NOMO-1 treated with dmso at 0.1 percent for 144 hours (cell line): ENCODE data around the gene TBC1D19.
"Not testable (repeated sequence)": the region's sequence is repeated elsewhere in the genome, so short reads cannot be mapped to it uniquely, and the experiment has no call there.

Experiments
- DNase-seq: peaks from one replicate; lab custom pipeline; 2025; ENCODE audit not compliant: unreplicated experiment; lab: John Stamatoyannopoulos, UW

Gene TBC1D19

DNA sequence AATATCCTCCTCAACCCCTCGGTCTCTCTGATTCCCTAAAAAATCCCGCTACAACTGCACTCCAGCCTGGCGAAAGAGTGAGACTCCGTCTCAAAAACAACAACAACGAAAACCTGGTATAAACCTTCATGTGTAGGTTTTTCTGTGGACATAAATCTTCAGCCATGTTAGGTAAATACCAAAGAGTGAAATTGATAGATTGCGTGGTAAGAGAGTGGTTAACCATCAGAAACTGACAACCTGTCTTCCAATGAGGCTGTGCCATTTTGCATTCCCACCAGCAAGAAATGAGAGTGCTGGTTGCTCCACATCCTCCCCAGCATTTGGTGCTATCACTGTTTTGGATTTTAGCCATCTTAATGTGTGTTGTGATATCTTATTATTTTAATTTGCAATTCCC lies 10.9 kb downstream of the TBC1D19 start:
- no peak for DNase-seq

DNA sequence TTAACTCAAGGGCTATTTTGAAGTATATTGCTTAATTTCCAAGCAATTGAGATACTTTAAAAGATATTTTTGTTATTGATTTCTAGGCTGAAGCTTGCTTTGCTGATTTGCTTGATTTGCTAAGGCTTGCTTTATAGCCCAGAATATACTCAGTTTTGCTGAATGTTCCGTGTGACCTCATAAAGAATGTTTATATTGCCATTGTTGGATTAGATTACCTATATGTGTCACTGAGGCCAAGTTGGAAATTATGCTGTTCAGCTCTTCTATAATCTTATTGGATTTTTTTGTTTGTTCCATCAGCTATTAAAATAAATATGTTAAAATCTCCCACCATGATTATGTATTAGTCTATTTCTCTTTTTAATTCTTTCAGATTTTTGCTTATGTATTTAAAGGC lies 13.0 kb downstream of the TBC1D19 start:
- DNase-seq, result no peak

DNA sequence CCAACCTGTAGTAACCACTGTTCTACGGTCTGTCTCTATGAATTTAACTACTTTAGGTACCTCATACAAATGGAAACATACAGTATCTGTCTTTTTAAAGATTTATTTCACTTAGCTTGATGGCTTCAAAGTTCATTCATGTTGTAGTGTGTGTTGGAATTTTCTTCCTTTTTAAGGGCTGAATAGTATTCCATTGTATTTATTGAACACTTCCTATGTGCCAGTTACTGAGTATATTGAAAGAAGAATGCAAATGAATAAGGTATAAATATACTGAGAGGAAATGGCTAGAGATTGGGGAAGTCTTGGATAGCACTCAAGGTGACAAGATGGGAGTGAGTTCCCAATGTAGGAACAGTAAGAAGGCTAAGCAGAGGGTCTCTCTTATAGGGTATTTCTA lies 17.3 kb downstream of the TBC1D19 start:
- DNase-seq, result no peak

DNA sequence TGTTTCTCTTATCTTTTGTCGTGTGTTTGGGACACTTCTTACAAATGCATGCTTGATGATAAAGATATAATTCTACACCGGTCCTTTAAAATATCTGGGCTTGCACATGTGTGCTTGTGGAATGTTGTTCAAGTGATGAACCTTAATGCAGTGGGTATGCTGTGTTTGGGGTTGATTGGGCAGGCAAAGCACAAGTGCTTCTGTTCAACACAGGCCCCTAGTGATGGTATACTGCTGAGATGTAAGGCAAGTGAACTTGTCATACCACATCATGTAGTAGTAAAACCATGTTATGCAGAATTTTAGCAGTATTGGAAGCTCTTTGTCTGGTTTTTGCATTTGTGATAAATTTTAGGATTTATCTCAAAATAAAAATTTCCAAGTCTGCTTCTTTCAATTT lies 23.9 kb downstream of the TBC1D19 start:
- no peak for DNase-seq

DNA sequence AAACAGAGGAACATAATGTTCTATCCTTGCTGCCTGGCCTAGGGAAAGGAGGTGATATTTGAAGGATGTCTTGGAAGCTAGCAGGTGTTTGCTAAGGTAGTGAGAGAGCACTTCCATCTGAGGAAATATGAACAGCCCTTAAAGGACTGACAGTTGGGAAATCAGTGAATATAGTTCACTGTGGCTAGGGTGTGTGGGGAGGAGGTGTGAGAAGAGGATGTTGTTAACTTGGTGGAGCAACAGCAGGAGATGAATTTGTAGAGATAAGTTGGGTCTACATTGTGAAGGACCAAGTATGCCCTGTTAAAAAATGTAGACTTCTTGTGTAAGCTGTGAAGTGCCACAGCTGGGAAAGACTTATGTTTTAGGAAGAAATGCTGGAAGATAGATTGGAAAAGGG lies 25.5 kb downstream of the TBC1D19 start:
- DNase-seq, result peak; percentile 42

DNA sequence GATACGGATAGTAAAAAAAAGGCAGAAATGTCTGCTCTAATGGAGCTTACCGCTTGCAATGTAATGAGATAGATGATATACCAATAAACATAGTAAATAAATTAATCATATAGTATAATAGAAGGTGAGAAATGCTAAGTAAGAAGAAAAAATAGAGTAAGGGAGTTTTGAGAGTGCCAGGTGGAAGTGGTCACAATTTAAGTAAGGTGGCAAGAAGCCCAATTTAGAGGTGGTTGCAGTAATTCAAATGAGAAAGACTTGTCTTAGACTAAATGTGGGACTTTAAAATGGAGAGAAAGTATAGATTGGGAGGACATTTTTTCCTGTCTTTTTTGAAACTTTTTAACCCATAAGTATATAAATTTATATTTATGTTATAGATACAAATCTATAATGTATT lies 26.0 kb downstream of the TBC1D19 start:
- DNase-seq, result no peak

DNA sequence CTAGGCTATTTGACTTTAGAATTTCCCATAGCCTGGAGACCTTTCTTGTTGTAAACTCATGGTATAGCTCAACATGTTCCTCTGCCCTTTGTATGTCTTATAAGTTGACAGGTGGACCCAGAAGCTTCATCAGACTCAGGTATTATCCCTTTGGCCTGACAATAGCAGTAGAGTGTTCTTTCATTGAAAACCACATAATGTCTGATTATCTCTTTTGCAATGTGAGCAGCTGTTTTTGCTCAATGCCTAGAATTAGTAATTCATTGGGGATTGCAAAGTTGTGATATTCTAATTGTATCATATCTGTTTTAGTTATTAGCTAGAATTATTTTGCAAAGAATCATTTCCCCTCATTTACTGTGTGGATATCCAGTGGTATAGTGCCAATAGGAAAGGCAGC lies 27.5 kb downstream of the TBC1D19 start:
- DNase-seq, result no peak

DNA sequence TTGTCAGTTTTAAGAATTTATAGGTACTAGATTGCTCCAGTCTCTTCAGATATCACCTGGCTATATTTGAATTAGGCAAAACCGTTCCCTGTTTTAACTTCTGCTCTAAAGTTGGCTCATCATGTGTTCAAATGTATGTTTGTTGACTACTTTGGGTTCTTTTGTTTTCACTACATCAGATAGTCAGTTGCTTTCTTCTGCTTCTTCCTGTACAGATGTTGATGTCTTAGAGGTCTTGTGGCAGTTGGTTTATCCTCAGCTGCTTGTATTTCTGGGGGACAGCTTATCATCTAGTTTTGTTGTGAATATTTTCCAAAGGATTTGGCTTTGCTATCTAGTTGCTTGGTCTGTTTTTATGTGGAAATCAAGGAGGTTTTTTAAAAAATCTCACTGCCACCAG lies 28.0 kb downstream of the TBC1D19 start:
- DNase-seq, result no peak

DNA sequence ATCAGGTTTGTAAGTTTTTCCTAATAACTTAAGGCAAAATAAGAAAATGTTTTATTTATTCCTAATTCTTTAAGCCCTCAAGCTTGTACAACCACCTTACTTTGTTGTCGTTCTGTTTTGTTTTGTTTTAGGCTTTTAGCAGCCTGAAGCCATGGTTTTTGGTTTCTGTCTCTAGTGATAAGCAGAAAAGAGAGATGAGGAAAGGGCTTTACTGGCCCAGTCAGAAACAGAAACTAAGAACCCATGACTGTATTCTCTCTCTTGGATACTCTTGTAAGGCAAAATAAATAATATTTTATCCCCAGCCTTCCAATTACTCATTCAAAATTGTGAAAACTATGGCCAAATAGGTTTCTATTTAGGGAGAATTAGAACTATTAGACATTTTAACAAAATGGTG lies 29.4 kb downstream of the TBC1D19 start:
- DNase-seq, result no peak

DNA sequence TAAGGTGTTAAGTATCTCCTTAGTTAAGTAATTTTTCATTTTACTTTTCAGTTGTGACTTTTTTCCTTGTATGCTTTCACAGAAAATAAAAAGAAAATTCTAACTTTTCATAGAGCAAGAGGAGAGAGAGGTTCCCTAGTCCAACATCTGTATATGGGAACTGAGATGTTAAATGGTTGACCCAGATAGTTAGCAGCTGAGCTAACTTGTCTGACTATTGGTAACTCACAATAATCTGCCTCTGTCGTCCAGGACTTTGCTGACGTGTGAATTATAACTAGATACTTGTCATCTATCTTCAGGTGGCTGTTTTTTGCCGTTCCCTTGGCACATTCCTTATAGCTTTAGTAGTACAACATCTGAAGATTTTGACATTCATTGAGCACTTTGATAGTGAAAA lies 29.9 kb downstream of the TBC1D19 start:
- no peak for DNase-seq

DNA sequence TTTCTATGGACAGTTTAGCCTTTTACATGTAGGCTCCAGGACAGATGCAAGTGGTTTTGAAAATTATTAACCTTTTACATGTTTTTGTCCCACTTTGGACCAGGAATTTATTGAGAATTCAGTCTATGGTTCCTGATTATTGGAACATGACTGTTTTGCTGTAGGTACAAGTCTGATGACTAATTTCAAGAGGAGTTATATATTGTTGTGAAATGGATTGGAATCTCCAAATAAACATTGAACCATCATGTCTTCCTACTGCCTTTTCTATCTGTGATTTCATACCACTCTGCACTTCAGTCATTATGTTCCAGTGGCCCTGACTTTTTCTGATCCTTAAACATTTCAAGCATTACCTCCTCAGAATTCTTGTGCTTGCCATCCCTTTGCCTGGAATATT lies 35.9 kb downstream of the TBC1D19 start:
- no peak for DNase-seq

DNA sequence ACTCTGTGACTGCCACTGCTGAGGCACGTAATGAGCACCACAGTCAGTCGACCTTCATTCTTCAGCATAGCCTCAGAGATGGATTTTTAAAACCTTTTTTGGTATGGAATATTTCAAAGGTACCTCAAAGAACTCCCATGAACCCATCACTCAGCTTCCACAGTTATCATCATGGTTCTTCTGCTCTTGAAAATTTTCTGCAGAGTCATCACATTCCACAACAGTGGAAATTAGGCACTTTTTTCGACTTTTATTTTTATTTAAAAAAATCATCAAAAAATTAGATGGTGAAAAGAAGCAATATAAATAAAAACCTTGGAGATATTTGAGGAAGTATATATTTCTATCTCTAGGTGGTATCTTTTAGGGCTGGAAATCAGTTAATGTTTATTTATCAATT lies 37.5 kb downstream of the TBC1D19 start:
- DNase-seq, result no peak

DNA sequence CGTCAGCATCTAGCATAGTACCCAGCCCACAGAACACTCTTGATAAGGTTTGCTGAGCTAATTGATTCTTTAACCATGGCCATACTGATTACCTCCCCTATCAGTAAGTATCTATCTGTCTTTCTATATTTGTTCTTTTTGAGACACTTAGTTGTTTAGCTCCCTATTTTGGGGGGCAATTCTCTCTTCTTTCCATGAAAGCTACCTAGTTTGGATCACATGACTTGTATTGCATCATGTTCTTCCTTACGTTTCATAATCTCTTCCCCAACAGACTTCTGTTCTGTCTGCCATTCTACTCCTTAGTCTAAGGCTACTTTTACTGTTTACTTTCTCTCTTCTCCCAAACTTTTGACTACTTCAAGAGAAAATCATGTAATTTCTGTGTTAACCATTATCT lies 39.0 kb downstream of the TBC1D19 start:
- no peak for DNase-seq

DNA sequence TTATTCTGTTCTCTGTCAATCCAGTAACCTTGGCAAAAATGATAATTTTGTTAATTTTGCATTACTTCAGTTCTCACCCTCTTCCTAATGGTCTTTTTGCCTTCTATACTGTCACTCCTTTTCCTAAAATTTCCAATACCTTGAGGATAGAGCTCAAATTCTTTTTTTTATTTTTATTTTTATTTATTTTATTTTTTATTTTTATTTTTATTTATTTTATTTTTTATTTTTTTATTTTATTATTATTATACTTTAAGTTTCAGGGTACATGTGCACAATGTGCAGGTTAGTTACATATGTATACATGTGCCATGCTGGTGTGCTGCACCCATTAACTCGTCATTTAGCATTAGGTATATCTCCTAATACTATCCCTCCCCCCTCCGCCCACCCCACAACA lies 42.8 kb downstream of the TBC1D19 start:
- DNase-seq, result not testable (repeated sequence)

DNA sequence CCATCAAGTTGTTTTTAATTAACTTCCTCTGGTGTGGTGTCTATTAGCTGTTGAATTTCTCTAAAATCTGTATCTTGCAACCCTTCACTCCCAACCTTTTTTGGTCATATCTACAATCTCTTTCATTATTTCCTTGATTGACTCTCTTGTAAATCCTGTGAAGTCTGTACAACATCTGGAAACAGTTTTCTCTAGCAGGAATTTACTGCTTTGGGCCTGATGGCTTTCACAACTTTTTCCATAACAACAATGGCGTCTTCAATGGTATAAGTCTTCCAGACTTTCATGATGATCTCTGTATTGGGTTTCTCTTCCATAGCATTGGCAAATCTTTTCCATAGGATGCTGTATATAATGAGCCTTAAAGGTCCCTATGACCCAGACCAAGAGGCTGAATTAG lies 49.0 kb downstream of the TBC1D19 start:
- no peak for DNase-seq

DNA sequence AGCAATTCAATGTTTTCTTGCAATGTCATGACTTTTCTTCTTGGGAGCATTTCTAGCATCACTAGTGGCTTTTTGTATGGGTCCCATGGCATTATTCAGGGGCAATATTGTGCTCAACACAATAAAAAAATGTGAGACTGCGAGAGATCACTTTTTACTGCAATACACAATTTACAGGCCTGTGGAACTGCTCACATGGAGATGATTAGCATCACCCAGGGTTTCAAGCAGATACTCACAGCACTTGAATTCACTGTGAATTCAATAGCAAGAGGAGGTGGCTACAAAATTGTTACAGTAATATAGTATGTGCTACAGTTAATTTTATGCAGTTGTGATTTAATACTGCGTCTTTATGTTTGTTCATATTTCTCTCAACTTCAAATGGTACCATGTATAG lies 50.4 kb downstream of the TBC1D19 start:
- no peak for DNase-seq

DNA sequence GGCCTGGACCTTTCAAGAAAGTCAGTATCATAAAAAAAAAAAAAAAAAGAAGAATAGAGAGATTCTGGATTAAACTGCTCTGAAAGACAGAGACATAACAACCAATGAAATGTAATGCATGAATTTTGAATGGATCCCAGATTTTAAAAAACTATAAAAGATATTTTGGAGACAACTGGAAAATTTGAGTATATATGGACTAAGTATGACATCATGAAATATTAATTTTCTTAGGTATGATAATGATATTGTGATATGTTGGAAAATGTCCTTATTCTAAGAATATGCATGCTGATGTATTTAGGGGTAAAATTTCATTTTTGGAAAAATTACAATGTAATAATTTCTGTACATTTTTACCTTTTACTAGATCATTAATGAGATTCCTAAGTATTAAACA lies 52.6 kb downstream of the TBC1D19 start:
- no peak for DNase-seq

DNA sequence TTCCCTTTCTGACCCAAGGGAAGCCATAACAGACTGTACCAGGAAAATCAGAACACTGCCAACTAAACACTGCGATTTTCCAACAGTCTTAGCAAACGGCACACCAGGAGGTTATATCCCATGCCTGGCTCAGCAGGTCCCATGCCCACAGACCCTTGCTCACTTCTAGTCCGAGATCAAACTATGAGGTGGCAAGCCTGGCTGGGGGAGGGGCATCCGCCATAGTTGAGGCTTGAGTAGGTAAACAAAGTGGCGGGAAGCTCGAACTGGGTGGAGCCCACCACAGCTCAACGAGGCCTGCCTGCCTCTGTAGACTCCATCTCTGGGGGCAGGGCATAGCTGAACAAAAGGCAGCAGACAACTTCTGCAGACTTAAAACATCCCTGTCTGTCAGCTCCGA lies 56.8 kb downstream of the TBC1D19 start:
- not testable (repeated sequence) for DNase-seq

DNA sequence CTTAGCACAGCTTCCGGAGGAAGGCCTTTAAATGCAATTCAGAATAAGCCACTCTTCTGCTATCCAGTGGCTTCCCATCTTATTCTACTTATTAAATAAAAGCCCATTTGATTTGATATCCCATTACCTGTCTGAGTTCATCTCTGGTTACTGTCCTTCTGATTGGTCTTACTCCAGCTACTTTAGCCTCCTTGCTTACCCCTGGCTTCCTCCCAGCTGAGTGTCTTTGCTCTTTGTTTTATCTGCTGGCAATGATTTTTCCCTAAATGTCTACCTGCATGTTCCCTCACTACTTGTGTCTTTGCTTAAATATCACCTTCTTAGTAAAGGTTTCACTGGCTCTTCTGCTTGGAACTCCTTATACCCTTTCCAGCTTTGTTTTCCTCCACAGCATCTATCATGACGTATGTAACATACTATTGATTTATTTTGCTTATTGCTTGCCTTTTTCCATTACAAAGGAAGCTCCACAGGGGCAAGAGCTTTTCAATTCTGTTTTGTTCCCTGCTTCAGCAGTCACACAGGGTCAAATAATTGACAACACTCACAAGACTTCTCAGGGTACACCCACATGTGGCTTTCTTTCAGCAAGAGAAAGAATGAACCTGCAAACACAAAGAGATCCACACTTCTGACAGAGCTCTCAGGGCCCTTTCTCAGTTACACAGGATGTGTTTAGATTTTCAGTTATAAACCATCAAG lies 63.8 kb downstream of the TBC1D19 start:
- no peak for DNase-seq

DNA sequence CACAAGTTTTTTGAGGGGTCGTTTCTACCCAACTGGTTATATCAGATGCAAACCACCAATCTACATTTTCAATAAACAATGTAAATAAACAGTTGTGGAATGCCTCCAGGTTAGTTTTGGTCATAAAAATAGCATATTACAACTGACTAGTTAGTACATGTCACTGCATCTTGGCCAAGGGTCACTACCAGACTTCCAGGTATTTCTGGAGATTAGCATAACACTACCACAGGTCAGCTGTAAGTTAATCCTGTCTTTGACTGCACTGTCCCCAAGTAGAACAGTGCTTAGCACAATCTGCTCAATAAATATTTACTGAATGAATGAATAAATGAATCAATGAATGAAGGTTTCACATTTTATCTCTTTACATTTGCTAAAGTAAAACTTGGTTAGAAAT lies 64.4 kb downstream of the TBC1D19 start:
- no peak for DNase-seq

DNA sequence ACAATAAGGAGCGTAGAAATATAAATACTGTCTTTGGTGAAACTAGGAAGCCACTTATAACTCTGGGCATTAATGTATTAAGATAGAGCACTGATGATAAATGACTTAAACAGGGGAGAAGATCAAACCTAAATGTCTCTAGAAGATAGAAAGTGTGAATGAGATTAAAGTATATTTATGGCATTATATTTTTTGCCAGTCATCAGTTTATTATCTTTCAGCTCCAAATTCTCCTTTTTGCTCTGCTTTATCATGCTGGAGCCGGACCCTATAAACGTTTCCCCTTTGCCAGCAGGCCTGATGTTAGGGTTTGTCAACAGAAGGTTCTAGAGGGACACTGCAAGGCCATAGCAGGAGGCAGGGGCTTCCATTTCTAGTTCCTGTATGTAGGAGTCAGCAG lies 76.4 kb downstream of the TBC1D19 start:
- no peak for DNase-seq

DNA sequence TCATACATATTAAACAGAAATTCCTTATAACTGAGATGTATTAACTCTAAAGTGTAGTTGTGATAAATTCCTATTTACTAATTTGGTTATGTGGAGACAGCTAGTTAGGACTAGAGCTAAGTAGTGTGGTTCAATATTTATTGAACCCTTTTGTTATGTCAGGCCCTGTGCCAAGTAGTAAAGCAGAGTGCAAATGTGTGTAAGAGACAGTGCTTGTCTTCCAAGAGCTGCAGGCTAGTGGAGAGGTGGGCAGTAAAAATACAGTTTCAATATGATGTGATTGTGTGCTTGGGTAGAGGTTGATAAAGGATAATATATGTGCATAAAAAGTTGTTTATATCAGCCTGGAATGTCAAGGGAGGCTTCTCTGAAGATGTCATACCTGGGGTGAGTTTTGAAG lies 80.0 kb downstream of the TBC1D19 start:
- DNase-seq, result no peak

DNA sequence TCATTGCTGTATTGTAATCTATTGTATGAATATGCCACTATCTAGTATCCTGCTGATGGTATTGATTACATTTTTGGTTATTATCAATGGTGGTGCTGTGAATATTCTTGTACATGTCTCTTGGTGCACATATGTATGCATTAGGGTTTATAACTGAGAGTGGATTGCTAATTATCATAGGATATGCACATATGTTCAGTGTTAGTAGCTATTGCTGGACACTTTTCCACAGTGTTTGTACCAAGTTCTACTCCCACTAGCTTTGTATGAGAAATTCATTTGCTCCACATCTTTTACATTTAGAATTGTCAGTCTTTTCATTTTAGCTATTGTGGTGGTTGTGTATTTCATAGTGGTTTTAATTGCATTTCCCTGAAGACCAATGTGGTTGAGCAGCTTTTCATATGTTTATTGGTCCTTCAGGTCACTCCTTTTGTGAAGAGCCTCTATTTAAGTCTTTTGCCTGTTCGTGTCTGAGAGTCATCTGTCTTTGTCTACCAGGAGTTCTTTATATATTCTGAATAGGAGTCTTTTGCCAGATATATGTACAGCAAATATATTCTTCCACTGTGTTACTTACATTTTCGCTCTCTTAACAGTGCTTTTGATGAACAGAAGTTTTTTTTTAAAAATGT lies 87.1 kb downstream of the TBC1D19 start:
- DNase-seq, result no peak
